HepG2 (cell line): ENCODE measurements around the gene ZNF440. TPM values are rescaled to one million over a fixed set of nuclear protein-coding genes. Genes with fewer than 3 reads are reported as not detected.
A peak's percentile ranks its signal among the peaks of the same experiment; 100 is the strongest.

Experiments used
- BCL6 ChIP-seq: IDR thresholded peaks from 2 replicates; pipeline ENCODE4 v1.6.1; 2016; ENCODE audit warnings: missing genetic modification reagents, missing compliant biosample characterization
- HDAC2 ChIP-seq: sonication (generic); formaldehyde crosslinking; IDR thresholded peaks from 2 replicates; pipeline ENCODE4 v1.4.0; 2020; ENCODE audit warnings: missing genetic modification reagents
- MEIS2 ChIP-seq: sonication (generic); formaldehyde crosslinking; IDR thresholded peaks from 2 replicates; pipeline ENCODE4 v1.9.0; 2021; ENCODE audit warnings: mild to moderate bottlenecking, missing genetic modification reagents
- PPARG ChIP-seq: conservative IDR thresholded peaks from 2 replicates; pipeline ENCODE4 v1.6.1; 2016; ENCODE audit warnings: missing biosample characterization, missing genetic modification reagents
- SSRP1 ChIP-seq: IDR thresholded peaks from 2 replicates; pipeline ENCODE4 v1.6.1; 2016; ENCODE audit warnings: control low read depth
- ZFX ChIP-seq: sonication (generic); formaldehyde crosslinking; IDR thresholded peaks from 2 replicates; pipeline ENCODE4 v1.4.0; 2020; ENCODE audit warnings: mild to moderate bottlenecking, low read depth, missing genetic modification reagents, moderate library complexity
- ZNF12 ChIP-seq: sonication (generic); formaldehyde crosslinking; IDR thresholded peaks from 2 replicates; pipeline ENCODE4 v1.5.0; 2020; ENCODE audit warnings: missing genetic modification reagents
- ZNF331 ChIP-seq: sonication (generic); formaldehyde crosslinking; IDR thresholded peaks from 2 replicates; pipeline ENCODE4 v1.4.0; 2020; ENCODE audit warnings: missing genetic modification reagents
- ZNF441 ChIP-seq: sonication (generic); formaldehyde crosslinking; IDR thresholded peaks from 2 replicates; pipeline ENCODE4 v1.7.0; 2021; ENCODE audit warnings: missing genetic modification reagents, borderline replicate concordance
- polyA plus RNA-seq, 8 experiments: library from polyadenylated mRNA; depleted of rRNA in 3 of 8; stranded (reverse) in 7 of 8; unstranded in 1 of 8; fragments of >200 nt; fragmentation: Illumina TruSeq in 4 of 8; extraction: Trizol in 4 of 8; gene quantifications; 2 replicates each; pipeline versions ENCODE4 v1.2.1 to v1.2.3, GENCODE V29; 2011 to 2016; ENCODE audit warnings: low read depth in 4 of 8, missing spikeins in 1 of 8, mixed read lengths in 1 of 8; ENCODE audit not compliant: insufficient read depth in 1 of 8
- total RNA-seq, 5 experiments: library from RNA; depleted of rRNA; stranded (reverse); fragments of >200 nt; fragmentation: Illumina TruSeq; extraction: Trizol; gene quantifications; 2 replicates each; pipeline ENCODE4 v1.2.3, GENCODE V29; 2016; ENCODE audit warnings: low read depth in 1 of 5
- TF ChIP-seq, protein P1 (sequence below): sonication (generic); formaldehyde crosslinking; IDR thresholded peaks from 2 replicates; pipeline ENCODE4 v1.5.0; 2020; ENCODE audit warnings: mild to moderate bottlenecking, missing genetic modification reagents
- TF ChIP-seq, protein P2 (sequence below): IDR thresholded peaks from 2 replicates; pipeline ENCODE4 v1.6.1; 2016; ENCODE audit warnings: missing compliant biosample characterization, missing genetic modification reagents, borderline replicate concordance
- TF ChIP-seq, protein P3 (sequence below): IDR thresholded peaks from 2 replicates; pipeline ENCODE4 v1.6.1; 2016; ENCODE audit warnings: missing genetic modification reagents, missing compliant biosample characterization
- TF ChIP-seq, protein P4 (sequence below), 2 experiments: IDR thresholded peaks; 2 replicates each; pipeline ENCODE4 v1.6.1; 2011 to 2012; ENCODE audit warnings: low read length in 2 of 2, borderline replicate concordance in 1 of 2, low read depth in 1 of 2, mild to moderate bottlenecking in 1 of 2, moderate library complexity in 1 of 2
- TF ChIP-seq, protein P5 (sequence below): sonication (generic); IDR thresholded peaks from 2 replicates; pipeline ENCODE4 v1.6.1; 2016; ENCODE audit warnings: low read depth, borderline replicate concordance
- TF ChIP-seq, protein P6 (sequence below): IDR thresholded peaks from 2 replicates; pipeline ENCODE4 v1.6.1; 2018; ENCODE audit warnings: missing genetic modification reagents, mild to moderate bottlenecking, missing compliant biosample characterization

The ZNF440 gene
- total and polyA plus RNA-seq, 2 of the 13 experiments (the other 11 are each of a cell fraction or from before 2014, with no cell fraction given) = 2.7 to 12.4 TPM

DNA sequence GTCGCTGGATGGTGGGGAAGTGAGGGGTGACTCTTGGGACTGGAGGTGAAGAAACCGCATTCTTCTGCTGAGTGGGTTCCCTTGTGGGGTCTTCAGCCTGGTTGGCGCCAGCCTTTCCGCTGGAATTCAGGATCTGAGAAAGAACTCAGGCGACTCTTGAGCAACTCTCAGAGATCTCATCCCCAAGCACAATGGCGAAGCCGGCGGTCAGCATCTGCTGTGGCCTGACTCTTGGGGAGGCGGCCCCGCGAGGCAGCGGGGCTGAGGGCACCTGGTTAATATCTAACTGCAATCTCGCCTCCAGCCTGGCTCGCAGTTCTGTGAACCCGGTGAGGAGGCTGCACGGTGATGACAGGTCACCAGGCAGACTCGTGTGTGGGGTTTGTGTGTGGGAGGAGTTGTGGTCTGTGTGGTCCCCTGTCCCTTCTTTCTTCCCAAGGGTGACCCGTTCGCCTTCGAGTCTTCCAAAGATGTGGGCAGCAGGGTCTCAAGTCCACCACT, 46.4 kb upstream of the ZNF440 start (continued):
- TF ChIP-seq, protein P1, sequence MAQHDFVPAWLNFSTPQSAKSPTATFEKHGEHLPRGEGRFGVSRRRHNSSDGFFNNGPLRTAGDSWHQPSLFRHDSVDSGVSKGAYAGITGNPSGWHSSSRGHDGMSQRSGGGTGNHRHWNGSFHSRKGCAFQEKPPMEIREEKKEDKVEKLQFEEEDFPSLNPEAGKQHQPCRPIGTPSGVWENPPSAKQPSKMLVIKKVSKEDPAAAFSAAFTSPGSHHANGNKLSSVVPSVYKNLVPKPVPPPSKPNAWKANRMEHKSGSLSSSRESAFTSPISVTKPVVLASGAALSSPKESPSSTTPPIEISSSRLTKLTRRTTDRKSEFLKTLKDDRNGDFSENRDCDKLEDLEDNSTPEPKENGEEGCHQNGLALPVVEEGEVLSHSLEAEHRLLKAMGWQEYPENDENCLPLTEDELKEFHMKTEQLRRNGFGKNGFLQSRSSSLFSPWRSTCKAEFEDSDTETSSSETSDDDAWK (CRISPR knock-in tag) = no peak
- TF ChIP-seq ZNF331 (CRISPR knock-in tag) = peak; percentile 50; the same call in 1 of the 2 replicates
- peak; percentile 81; the same call in 1 of the 2 replicates for TF ChIP-seq MEIS2 (CRISPR knock-in tag)
- TF ChIP-seq, protein P2, sequence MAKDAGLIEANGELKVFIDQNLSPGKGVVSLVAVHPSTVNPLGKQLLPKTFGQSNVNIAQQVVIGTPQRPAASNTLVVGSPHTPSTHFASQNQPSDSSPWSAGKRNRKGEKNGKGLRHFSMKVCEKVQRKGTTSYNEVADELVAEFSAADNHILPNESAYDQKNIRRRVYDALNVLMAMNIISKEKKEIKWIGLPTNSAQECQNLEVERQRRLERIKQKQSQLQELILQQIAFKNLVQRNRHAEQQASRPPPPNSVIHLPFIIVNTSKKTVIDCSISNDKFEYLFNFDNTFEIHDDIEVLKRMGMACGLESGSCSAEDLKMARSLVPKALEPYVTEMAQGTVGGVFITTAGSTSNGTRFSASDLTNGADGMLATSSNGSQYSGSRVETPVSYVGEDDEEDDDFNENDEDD = peak; percentile 37; the same call in 1 of the 2 replicates
- TF ChIP-seq ZNF12 (CRISPR knock-in tag) = 0 out of 2 replicates have a peak, but pooled peaks have one; percentile 20
- TF ChIP-seq BCL6 (CRISPR knock-in tag) = 0 out of 2 replicates have a peak, but pooled peaks have one; percentile 15
- 0 out of 2 replicates have a peak, but pooled peaks have one; percentile 44 for TF ChIP-seq PPARG (CRISPR knock-in tag)
- TF ChIP-seq, protein P3, sequence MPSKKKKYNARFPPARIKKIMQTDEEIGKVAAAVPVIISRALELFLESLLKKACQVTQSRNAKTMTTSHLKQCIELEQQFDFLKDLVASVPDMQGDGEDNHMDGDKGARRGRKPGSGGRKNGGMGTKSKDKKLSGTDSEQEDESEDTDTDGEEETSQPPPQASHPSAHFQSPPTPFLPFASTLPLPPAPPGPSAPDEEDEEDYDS (CRISPR knock-in tag) = peak; percentile 50; the same call in 1 of the 2 replicates
- 0 out of 2 replicates have a peak, but pooled peaks have one; percentile 20 for TF ChIP-seq ZFX (CRISPR knock-in tag)
- peak; percentile 57; the same call in 1 of the 2 replicates for TF ChIP-seq HDAC2 (CRISPR knock-in tag)
- no peak for TF ChIP-seq SSRP1
- peak; percentile 45; the same call in 1 of the 2 replicates for TF ChIP-seq ZNF441 (CRISPR knock-in tag)
- TF ChIP-seq, protein P4, sequence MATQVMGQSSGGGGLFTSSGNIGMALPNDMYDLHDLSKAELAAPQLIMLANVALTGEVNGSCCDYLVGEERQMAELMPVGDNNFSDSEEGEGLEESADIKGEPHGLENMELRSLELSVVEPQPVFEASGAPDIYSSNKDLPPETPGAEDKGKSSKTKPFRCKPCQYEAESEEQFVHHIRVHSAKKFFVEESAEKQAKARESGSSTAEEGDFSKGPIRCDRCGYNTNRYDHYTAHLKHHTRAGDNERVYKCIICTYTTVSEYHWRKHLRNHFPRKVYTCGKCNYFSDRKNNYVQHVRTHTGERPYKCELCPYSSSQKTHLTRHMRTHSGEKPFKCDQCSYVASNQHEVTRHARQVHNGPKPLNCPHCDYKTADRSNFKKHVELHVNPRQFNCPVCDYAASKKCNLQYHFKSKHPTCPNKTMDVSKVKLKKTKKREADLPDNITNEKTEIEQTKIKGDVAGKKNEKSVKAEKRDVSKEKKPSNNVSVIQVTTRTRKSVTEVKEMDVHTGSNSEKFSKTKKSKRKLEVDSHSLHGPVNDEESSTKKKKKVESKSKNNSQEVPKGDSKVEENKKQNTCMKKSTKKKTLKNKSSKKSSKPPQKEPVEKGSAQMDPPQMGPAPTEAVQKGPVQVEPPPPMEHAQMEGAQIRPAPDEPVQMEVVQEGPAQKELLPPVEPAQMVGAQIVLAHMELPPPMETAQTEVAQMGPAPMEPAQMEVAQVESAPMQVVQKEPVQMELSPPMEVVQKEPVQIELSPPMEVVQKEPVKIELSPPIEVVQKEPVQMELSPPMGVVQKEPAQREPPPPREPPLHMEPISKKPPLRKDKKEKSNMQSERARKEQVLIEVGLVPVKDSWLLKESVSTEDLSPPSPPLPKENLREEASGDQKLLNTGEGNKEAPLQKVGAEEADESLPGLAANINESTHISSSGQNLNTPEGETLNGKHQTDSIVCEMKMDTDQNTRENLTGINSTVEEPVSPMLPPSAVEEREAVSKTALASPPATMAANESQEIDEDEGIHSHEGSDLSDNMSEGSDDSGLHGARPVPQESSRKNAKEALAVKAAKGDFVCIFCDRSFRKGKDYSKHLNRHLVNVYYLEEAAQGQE (IDR thresholded peaks at IDR 0.05; ENCODE audit: borderline replicate concordance in 1 of 2, low read depth in 1 of 2, low read length in 2 of 2) = peak in 1 of 2 experiments; percentile 15; a peak in 1 of 4 replicates
- TF ChIP-seq, protein P5, sequence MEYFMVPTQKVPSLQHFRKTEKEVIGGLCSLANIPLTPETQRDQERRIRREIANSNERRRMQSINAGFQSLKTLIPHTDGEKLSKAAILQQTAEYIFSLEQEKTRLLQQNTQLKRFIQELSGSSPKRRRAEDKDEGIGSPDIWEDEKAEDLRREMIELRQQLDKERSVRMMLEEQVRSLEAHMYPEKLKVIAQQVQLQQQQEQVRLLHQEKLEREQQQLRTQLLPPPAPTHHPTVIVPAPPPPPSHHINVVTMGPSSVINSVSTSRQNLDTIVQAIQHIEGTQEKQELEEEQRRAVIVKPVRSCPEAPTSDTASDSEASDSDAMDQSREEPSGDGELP = peak; percentile 37; the same call in 1 of the 2 replicates
- TF ChIP-seq, protein P6, sequence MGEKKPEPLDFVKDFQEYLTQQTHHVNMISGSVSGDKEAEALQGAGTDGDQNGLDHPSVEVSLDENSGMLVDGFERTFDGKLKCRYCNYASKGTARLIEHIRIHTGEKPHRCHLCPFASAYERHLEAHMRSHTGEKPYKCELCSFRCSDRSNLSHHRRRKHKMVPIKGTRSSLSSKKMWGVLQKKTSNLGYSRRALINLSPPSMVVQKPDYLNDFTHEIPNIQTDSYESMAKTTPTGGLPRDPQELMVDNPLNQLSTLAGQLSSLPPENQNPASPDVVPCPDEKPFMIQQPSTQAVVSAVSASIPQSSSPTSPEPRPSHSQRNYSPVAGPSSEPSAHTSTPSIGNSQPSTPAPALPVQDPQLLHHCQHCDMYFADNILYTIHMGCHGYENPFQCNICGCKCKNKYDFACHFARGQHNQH (CRISPR knock-in tag) = peak; percentile 60; the same call in 1 of the 2 replicates
